Purkinje cell (primary cell): ENCODE results near the gene UBQLN4. TPM values are rescaled to one million over a fixed set of nuclear protein-coding genes. Genes with fewer than 3 reads are reported as not detected.

Experiments used
- polyA plus RNA-seq: library from polyadenylated mRNA; unstranded; fragments of >200 nt; fragmentation: Nextera tagmentation; gene quantifications from 2 replicates; pipeline ENCODE4 v1.2.1, GENCODE V29; 2014

The UBQLN4 gene
- 4.6 and 6.4 TPM in 2 replicates for polyA plus RNA-seq

GRCh38 chr1:156053768-156054499, at the start of gene UBQLN4:
Gene UBQLN4, minus strand, starts transcription at chr1:156053798. Its CDS starts 97 bp downstream, at chr1:156053701.

GRCh38 chr1:156082309-156083091, 28.9 kb upstream of the UBQLN4 start, which contains the start of gene MEX3A:
Gene MEX3A, minus strand, starts transcription at chr1:156082465. Its CDS starts 467 bp downstream, at chr1:156081998.

GRCh38 chr1:156060937-156061636, 7.5 kb upstream of the UBQLN4 start, which contains the start of gene RAB25:
Gene RAB25, plus strand, starts transcription at chr1:156061160. Its CDS starts 241 bp downstream, at chr1:156061401.

GRCh38 chr1:156054500-156055280, 1.1 kb upstream of the UBQLN4 start, which contains the start of gene LAMTOR2:
Gene LAMTOR2, plus strand, starts transcription at chr1:156054782. Its CDS starts 108 bp downstream, at chr1:156054890.

GRCh38 chr1:156020293-156021092, 33.1 kb downstream of the UBQLN4 start, which contains the start of gene SSR2:
Gene SSR2, minus strand, starts transcription at chr1:156020951. Its CDS starts 784 bp downstream, at chr1:156020167.

Other genes starting within 250 kb of the UBQLN4 start
- gene GON4L, start 196.6 kb downstream of the UBQLN4 start, polyA plus RNA-seq, result 36.7 and 62.5 TPM in 2 replicates
- gene SYT11, start 194.2 kb downstream of the UBQLN4 start, polyA plus RNA-seq, result 166 and 187 TPM in 2 replicates
- gene RIT1, start 142.4 kb downstream of the UBQLN4 start, polyA plus RNA-seq, result 5.6 and 10.0 TPM in 2 replicates
- 21.1 and 23.4 TPM in 2 replicates for gene KHDC4, start 119.4 kb downstream of the UBQLN4 start, polyA plus RNA-seq
- not detected in 2 replicates for gene RXFP4, start 112.2 kb downstream of the UBQLN4 start, polyA plus RNA-seq
- 14.2 and 16.3 TPM in 2 replicates for gene ARHGEF2, start 75.3 kb downstream of the UBQLN4 start, polyA plus RNA-seq
- 276 and 311 TPM in 2 replicates for gene SSR2, start 32.8 kb downstream of the UBQLN4 start, polyA plus RNA-seq
- gene LAMTOR2, start 984 bp upstream of the UBQLN4 start, polyA plus RNA-seq, result 251 and 289 TPM in 2 replicates
- 1.9 TPM in 1 of 2 replicates, not detected in the other for gene RAB25, start 7.4 kb upstream of the UBQLN4 start, polyA plus RNA-seq
- gene MEX3A, start 28.7 kb upstream of the UBQLN4 start, polyA plus RNA-seq, result not detected in 2 replicates
- gene LMNA, start 60.9 kb upstream of the UBQLN4 start, polyA plus RNA-seq, result 0.99 and 2.1 TPM in 2 replicates
- 0.15 and 2.8 TPM in 2 replicates for gene SEMA4A, start 99.8 kb upstream of the UBQLN4 start, polyA plus RNA-seq
- gene SLC25A44, start 140.3 kb upstream of the UBQLN4 start, polyA plus RNA-seq, result 8.0 and 20.7 TPM in 2 replicates
- 5.2 and 18.5 TPM in 2 replicates for gene PMF1, start 159.2 kb upstream of the UBQLN4 start, polyA plus RNA-seq
- not detected in 2 replicates for gene BGLAP, start 188.4 kb upstream of the UBQLN4 start, polyA plus RNA-seq
- gene PAQR6, start 194.3 kb upstream of the UBQLN4 start, polyA plus RNA-seq, result 0.20 and 1.6 TPM in 2 replicates
- 1.3 and 2.2 TPM in 2 replicates for gene SMG5, start 229.0 kb upstream of the UBQLN4 start, polyA plus RNA-seq
- gene TMEM79, start 230.5 kb upstream of the UBQLN4 start, polyA plus RNA-seq, result 0.39 and 0.52 TPM in 2 replicates
- gene GLMP, start 241.9 kb upstream of the UBQLN4 start, polyA plus RNA-seq, result 12.5 and 19.4 TPM in 2 replicates
- gene VHLL, start 245.5 kb upstream of the UBQLN4 start, polyA plus RNA-seq, result not detected in 2 replicates